HepG2 (cell line): Measurements from ENCODE around the gene ZNF524. TPM values are rescaled to one million over a fixed set of nuclear protein-coding genes. Genes with fewer than 3 reads are reported as not detected.

Source experiments
- CBX1 ChIP-seq: IDR thresholded peaks from one replicate; pipeline ENCODE4 v1.6.1; 2016; ENCODE audit warnings: antibody characterized with exemption, low read depth
- EP300 ChIP-seq, 3 experiments: sonication (generic) in 1 of 3; formaldehyde crosslinking in 1 of 3; IDR thresholded peaks; 2 replicates each; pipeline versions ENCODE4 v1.5.1 to v1.6.1; 2011 to 2020; ENCODE audit warnings: low read depth in 2 of 3, low read length in 2 of 3, borderline replicate concordance in 1 of 3, improper control_type of control experiment in 1 of 3, mild to moderate bottlenecking in 1 of 3, missing genetic modification reagents in 1 of 3, moderate library complexity in 1 of 3
- GATAD2A ChIP-seq: IDR thresholded peaks from 2 replicates; pipeline ENCODE4 v1.6.1; 2016
- HNRNPH1 ChIP-seq: fragments of 200-400 bp; formaldehyde crosslinking; optimal IDR thresholded peaks from 2 replicates; pipeline ENCODE3; 2017; ENCODE audit warnings: mild to moderate bottlenecking, low read depth, low read length
- HOXD1 ChIP-seq: sonication (generic); formaldehyde crosslinking; IDR thresholded peaks from 2 replicates; pipeline ENCODE4 v1.5.0; 2020; ENCODE audit warnings: missing genetic modification reagents
- NFKB2 ChIP-seq: sonication (generic); formaldehyde crosslinking; IDR thresholded peaks from 2 replicates; pipeline ENCODE4 v1.4.0; 2020; ENCODE audit warnings: missing genetic modification reagents, borderline replicate concordance
- RARA ChIP-seq: IDR thresholded peaks from 2 replicates; pipeline ENCODE4 v1.6.1; 2016; ENCODE audit warnings: missing genetic modification reagents, missing compliant biosample characterization
- SNRNP70 ChIP-seq: fragments of 200-400 bp; formaldehyde crosslinking; IDR thresholded peaks from 2 replicates; pipeline ENCODE4 v1.6.1; 2017; ENCODE audit warnings: mild to moderate bottlenecking, low read depth, low read length, moderate library complexity
- ZC3H13 ChIP-seq: sonication (generic); formaldehyde crosslinking; IDR thresholded peaks from 2 replicates; pipeline ENCODE4 v1.8.1; 2023; ENCODE audit warnings: mild to moderate bottlenecking, missing genetic modification reagents, moderate library complexity
- ZNF256 ChIP-seq: sonication (generic); formaldehyde crosslinking; conservative IDR thresholded peaks from 2 replicates; pipeline ENCODE4 v1.4.0; 2020; ENCODE audit warnings: missing genetic modification reagents
- ZNF282 ChIP-seq: fragments of 450-650 bp; IDR thresholded peaks from 2 replicates; pipeline ENCODE4 v1.6.1; 2018; ENCODE audit not compliant: partially characterized antibody
- ZNF33A ChIP-seq: sonication (generic); formaldehyde crosslinking; IDR thresholded peaks from 2 replicates; pipeline ENCODE4 v1.5.1; 2020; ENCODE audit warnings: missing genetic modification reagents, mild to moderate bottlenecking, moderate library complexity, borderline replicate concordance
- ZNF34 ChIP-seq: sonication (generic); formaldehyde crosslinking; IDR thresholded peaks from 2 replicates; pipeline ENCODE4 v1.4.0; 2020; ENCODE audit warnings: mild to moderate bottlenecking, missing genetic modification reagents, borderline replicate concordance
- ZNF460 ChIP-seq: sonication (generic); formaldehyde crosslinking; IDR thresholded peaks from 2 replicates; pipeline ENCODE4 v1.5.1; 2020; ENCODE audit warnings: missing genetic modification reagents, mild to moderate bottlenecking, borderline replicate concordance
- ZNF530 ChIP-seq: sonication (generic); formaldehyde crosslinking; IDR thresholded peaks from 2 replicates; pipeline ENCODE4 v1.5.0; 2020; ENCODE audit warnings: low read depth, mild to moderate bottlenecking, missing genetic modification reagents
- ZNF546 ChIP-seq: sonication (generic); formaldehyde crosslinking; conservative IDR thresholded peaks from 2 replicates; pipeline ENCODE4 v1.8.1; 2023; ENCODE audit warnings: mild to moderate bottlenecking, missing genetic modification reagents
- ZNF547 ChIP-seq: sonication (generic); formaldehyde crosslinking; IDR thresholded peaks from 2 replicates; pipeline ENCODE4 v1.5.1; 2020; ENCODE audit warnings: mild to moderate bottlenecking, missing genetic modification reagents
- ZNF577 ChIP-seq: sonication (generic); formaldehyde crosslinking; IDR thresholded peaks from 2 replicates; pipeline ENCODE4 v1.4.0; 2020; ENCODE audit warnings: mild to moderate bottlenecking, low read depth, missing genetic modification reagents, borderline replicate concordance
- ZNF614 ChIP-seq: IDR thresholded peaks from 2 replicates; pipeline ENCODE4 v1.6.1; 2018; ENCODE audit warnings: missing biosample characterization, missing genetic modification reagents, inconsistent platforms, borderline replicate concordance
- ZNF629 ChIP-seq: sonication (generic); formaldehyde crosslinking; conservative IDR thresholded peaks from 2 replicates; pipeline ENCODE4 v1.5.0; 2020; ENCODE audit warnings: missing genetic modification reagents
- ZNF768 ChIP-seq: sonication (generic); formaldehyde crosslinking; IDR thresholded peaks from 2 replicates; pipeline ENCODE4 v1.4.0; 2020; ENCODE audit warnings: missing genetic modification reagents
- ZNF800 ChIP-seq: sonication (generic); formaldehyde crosslinking; IDR thresholded peaks from 2 replicates; pipeline ENCODE4 v1.4.0; 2020; ENCODE audit warnings: missing genetic modification reagents
- polyA plus RNA-seq, 8 experiments: library from polyadenylated mRNA; depleted of rRNA in 3 of 8; stranded (reverse) in 7 of 8; unstranded in 1 of 8; fragments of >200 nt; fragmentation: Illumina TruSeq in 4 of 8; extraction: Trizol in 4 of 8; gene quantifications; 2 replicates each; pipeline versions ENCODE4 v1.2.1 to v1.2.3, GENCODE V29; 2011 to 2016; ENCODE audit warnings: low read depth in 4 of 8, missing spikeins in 1 of 8, mixed read lengths in 1 of 8; ENCODE audit not compliant: insufficient read depth in 1 of 8
- total RNA-seq, 5 experiments: library from RNA; depleted of rRNA; stranded (reverse); fragments of >200 nt; fragmentation: Illumina TruSeq; extraction: Trizol; gene quantifications; 2 replicates each; pipeline ENCODE4 v1.2.3, GENCODE V29; 2016; ENCODE audit warnings: low read depth in 1 of 5
- TF ChIP-seq, protein P1 (sequence below): sonication (generic); formaldehyde crosslinking; IDR thresholded peaks from 2 replicates; pipeline ENCODE4 v1.4.0; 2020; ENCODE audit warnings: low read depth, mild to moderate bottlenecking, missing genetic modification reagents
- TF ChIP-seq, protein P2 (sequence below): fragments of 450-650 bp; IDR thresholded peaks from 2 replicates; pipeline ENCODE4 v1.6.1; 2017; ENCODE audit warnings: mild to moderate bottlenecking
- TF ChIP-seq, protein P3 (sequence below): IDR thresholded peaks from 2 replicates; pipeline ENCODE4 v1.6.1; 2016

ZNF524 gene
- total and polyA plus RNA-seq, 2 of the 13 experiments (the other 11 are each of a cell fraction or from before 2014, with no cell fraction given): 3.2 to 4.6 TPM

GRCh38 chr19:55581145-55581822 lies 18.8 kb upstream of the ZNF524 start (continued):
- TF ChIP-seq ZNF800 (no peak), HNRNPH1 (no peak), SNRNP70 (no peak), ZNF547 (0 out of 2 replicates have a peak, but pooled peaks have one; percentile 48), ZNF577 (CRISPR knock-in tag) (no peak), ZNF546 (no peak; the same call in 1 of the 2 replicates), EP300 (IDR thresholded peaks at IDR 0.05; ENCODE audit: low read depth in 2 of 2, low read length in 2 of 2) (0 out of 4 replicates have a peak, but pooled peaks of 1 of the 2 experiments have one; percentile 0), EP300 (CRISPR knock-in tag; IDR thresholded peaks at IDR 0.05; ENCODE audit: borderline replicate concordance) (no peak), ZC3H13 (CRISPR knock-in tag) (peak; percentile 90), ZNF629 (CRISPR knock-in tag) (no peak), ZNF768 (no peak), CBX1 (no peak), GATAD2A (CRISPR knock-in tag) (no peak), ZNF530 (CRISPR knock-in tag) (no peak), ZNF33A (no peak), ZNF282 (no peak), ZNF614 (CRISPR knock-in tag) (no peak), RARA (peak; percentile 50), NFKB2 (CRISPR knock-in tag) (0 out of 2 replicates have a peak, but pooled peaks have one; percentile 63), ZNF256 (CRISPR knock-in tag) (no peak), ZNF34 (CRISPR knock-in tag) (peak; percentile 47; the same call in 1 of the 2 replicates), HOXD1 (CRISPR knock-in tag) (no peak), ZNF460 (CRISPR knock-in tag) (no peak)
- TF ChIP-seq, protein P1, sequence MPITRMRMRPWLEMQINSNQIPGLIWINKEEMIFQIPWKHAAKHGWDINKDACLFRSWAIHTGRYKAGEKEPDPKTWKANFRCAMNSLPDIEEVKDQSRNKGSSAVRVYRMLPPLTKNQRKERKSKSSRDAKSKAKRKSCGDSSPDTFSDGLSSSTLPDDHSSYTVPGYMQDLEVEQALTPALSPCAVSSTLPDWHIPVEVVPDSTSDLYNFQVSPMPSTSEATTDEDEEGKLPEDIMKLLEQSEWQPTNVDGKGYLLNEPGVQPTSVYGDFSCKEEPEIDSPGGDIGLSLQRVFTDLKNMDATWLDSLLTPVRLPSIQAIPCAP: 0 out of 2 replicates have a peak, but pooled peaks have one; percentile 37
- TF ChIP-seq, protein P2, sequence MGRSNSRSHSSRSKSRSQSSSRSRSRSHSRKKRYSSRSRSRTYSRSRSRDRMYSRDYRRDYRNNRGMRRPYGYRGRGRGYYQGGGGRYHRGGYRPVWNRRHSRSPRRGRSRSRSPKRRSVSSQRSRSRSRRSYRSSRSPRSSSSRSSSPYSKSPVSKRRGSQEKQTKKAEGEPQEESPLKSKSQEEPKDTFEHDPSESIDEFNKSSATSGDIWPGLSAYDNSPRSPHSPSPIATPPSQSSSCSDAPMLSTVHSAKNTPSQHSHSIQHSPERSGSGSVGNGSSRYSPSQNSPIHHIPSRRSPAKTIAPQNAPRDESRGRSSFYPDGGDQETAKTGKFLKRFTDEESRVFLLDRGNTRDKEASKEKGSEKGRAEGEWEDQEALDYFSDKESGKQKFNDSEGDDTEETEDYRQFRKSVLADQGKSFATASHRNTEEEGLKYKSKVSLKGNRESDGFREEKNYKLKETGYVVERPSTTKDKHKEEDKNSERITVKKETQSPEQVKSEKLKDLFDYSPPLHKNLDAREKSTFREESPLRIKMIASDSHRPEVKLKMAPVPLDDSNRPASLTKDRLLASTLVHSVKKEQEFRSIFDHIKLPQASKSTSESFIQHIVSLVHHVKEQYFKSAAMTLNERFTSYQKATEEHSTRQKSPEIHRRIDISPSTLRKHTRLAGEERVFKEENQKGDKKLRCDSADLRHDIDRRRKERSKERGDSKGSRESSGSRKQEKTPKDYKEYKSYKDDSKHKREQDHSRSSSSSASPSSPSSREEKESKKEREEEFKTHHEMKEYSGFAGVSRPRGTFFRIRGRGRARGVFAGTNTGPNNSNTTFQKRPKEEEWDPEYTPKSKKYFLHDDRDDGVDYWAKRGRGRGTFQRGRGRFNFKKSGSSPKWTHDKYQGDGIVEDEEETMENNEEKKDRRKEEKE: no peak
- TF ChIP-seq, protein P3, sequence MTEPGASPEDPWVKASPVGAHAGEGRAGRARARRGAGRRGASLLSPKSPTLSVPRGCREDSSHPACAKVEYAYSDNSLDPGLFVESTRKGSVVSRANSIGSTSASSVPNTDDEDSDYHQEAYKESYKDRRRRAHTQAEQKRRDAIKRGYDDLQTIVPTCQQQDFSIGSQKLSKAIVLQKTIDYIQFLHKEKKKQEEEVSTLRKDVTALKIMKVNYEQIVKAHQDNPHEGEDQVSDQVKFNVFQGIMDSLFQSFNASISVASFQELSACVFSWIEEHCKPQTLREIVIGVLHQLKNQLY (CRISPR knock-in tag): 0 out of 2 replicates have a peak, but pooled peaks have one; percentile 13
